CD4-positive, alpha-beta T cell (primary cell): ENCODE results near the gene FREM2. TPM values are rescaled to one million over a fixed set of nuclear protein-coding genes. Genes with fewer than 3 reads are reported as not detected.

ENCODE experiments used
- ATAC-seq: fragments of 200-7000 bp; cut with Tn5 transposase; one replicate; pipeline ENCODE4 v1.10.0; 2022; ENCODE audit warnings: mild to moderate bottlenecking; ENCODE audit not compliant: poor library complexity
- CTCF ChIA-PET: fragments of 350-600 bp; sonication (Branson Sonifier 250); formaldehyde crosslinking; loops from one replicate; lab custom pipeline; 2021; ENCODE audit warnings: antibody characterized with exemption, inconsistent platforms; lab: Charles Lee
- POLR2A ChIA-PET: fragments of 350-600 bp; sonication (Branson Sonifier 250); formaldehyde crosslinking; loops from one replicate; lab custom pipeline; 2021; ENCODE audit warnings: antibody characterized with exemption, inconsistent platforms; lab: Charles Lee
- DNase-seq, 14 experiments: peaks; one replicate each; pipeline ENCODE4 v3.0.0-alpha.2; 2013 to 2020; ENCODE audit warnings: mixed read lengths in 2 of 14
- H3K27ac ChIP-seq, 2 donors: one replicate each; pipeline versions ENCODE4 v1.5.1 to v1.7.0; 2013; ENCODE audit warnings: low read length in 2 of 2, low read depth in 1 of 2, mild to moderate bottlenecking in 1 of 2
- H3K27me3 ChIP-seq, 2 experiments: 1 replicate in 1 of 2; 2 replicates in 1 of 2; pipeline versions ENCODE4 v1.6.1 to v1.7.0; 2013; ENCODE audit warnings: low read length in 2 of 2, control low read depth in 1 of 2, mild to moderate bottlenecking in 1 of 2, moderate library complexity in 1 of 2; ENCODE audit not compliant: insufficient read depth in 2 of 2, control insufficient read depth in 1 of 2
- H3K36me3 ChIP-seq: one replicate; pipeline ENCODE4 v1.6.1; 2013; ENCODE audit warnings: low read length, control low read depth; ENCODE audit not compliant: insufficient read depth
- H3K4me1 ChIP-seq: one replicate; pipeline ENCODE4 v1.6.1; 2013; ENCODE audit warnings: low read length, control low read depth; ENCODE audit not compliant: insufficient read depth
- H3K4me3 ChIP-seq: one replicate; pipeline ENCODE4 v1.5.1; 2013; ENCODE audit warnings: mild to moderate bottlenecking, low read length, moderate library complexity
- H3K9me3 ChIP-seq, 2 experiments: 1 replicate in 1 of 2; 2 replicates in 1 of 2; pipeline versions ENCODE4 v1.6.1 to v1.7.0; 2013; ENCODE audit warnings: low read length in 2 of 2, mild to moderate bottlenecking in 2 of 2, control low read depth in 1 of 2, moderate library complexity in 1 of 2; ENCODE audit not compliant: control insufficient read depth in 1 of 2, insufficient read depth in 1 of 2
- H3K27ac Mint-ChIP-seq: one replicate; pipeline ENCODE4 v1.8.0; 2020; ENCODE audit warnings: mixed read lengths
- H3K27me3 Mint-ChIP-seq: one replicate; pipeline ENCODE4 v1.8.0; 2021; ENCODE audit warnings: mixed read lengths
- H3K36me3 Mint-ChIP-seq: one replicate; pipeline ENCODE4 v1.8.0; 2021; ENCODE audit warnings: low read depth, mixed read lengths
- H3K4me1 Mint-ChIP-seq: one replicate; pipeline ENCODE4 v1.8.0; 2021; ENCODE audit warnings: low read depth, mixed read lengths
- H3K4me3 Mint-ChIP-seq: one replicate; pipeline ENCODE4 v1.8.0; 2020; ENCODE audit warnings: mild to moderate bottlenecking, mixed read lengths
- H3K9me3 Mint-ChIP-seq: one replicate; pipeline ENCODE4 v1.8.0; 2020; ENCODE audit warnings: mixed read lengths
- CTCF ChIP-seq: fragments of 200-600 bp; IDR thresholded peaks from one replicate; pipeline ENCODE4 v1.8.0; 2022; ENCODE audit warnings: antibody characterized with exemption, mild to moderate bottlenecking
- intact Hi-C, 2 experiments: fragments of 100-400 bp; cut with DNase I in 1 of 2; cut with micrococcal nuclease in 1 of 2; formaldehyde crosslinking; loops; one replicate each; pipeline versions ENCODE4 v1.15.1 to v1.9.0; 2023 to 2025; cut with DNase I, micrococcal nuclease
- total RNA-seq, 174 experiments: library from RNA in 2 of 174; stranded (reverse) in 2 of 174; gene quantifications; one replicate each; pipeline ENCODE4 v1.2.3 and lab custom pipeline; 2021 to 2026

The FREM2 gene
- total RNA-seq, 2 experiments from 2014 or later: not detected

- H3K27ac ChIP-seq: no peak overlapping the region
- Mint-ChIP-seq H3K27me3 (no peaks in the 10 kb centered on the region), H3K36me3 (no peaks in the 10 kb centered on the region), H3K4me1 (no peaks in the 10 kb centered on the region), H3K27ac (no peak overlapping the region), H3K4me3 (no peak overlapping the region), H3K9me3 (no peaks in the 10 kb centered on the region)
- ChIA-PET POLR2A (no interaction called here), CTCF (no interaction called here)
- no peaks in the 10 kb centered on the region for H3K9me3 ChIP-seq
- no peaks in the 10 kb centered on the region for H3K4me1 ChIP-seq
- ATAC-seq (no peak), DNase-seq (no peak)
- H3K4me3 ChIP-seq: no peak overlapping the region
- intact Hi-C loops: no loop called here
- TF ChIP-seq CTCF: no peak
- H3K27me3 ChIP-seq: no peaks in the 10 kb centered on the region
- H3K36me3 ChIP-seq: no peaks in the 10 kb centered on the region
These were observed 13.2 kb downstream of the FREM2 start for GRCh38 chr13:38700051-38700450.

- no peak overlapping the region for H3K27ac Mint-ChIP-seq
- no peak overlapping the region for H3K27ac ChIP-seq
- ChIA-PET POLR2A (no interaction called here), CTCF (no interaction called here)
- no peaks in the 10 kb centered on the region for H3K4me1 ChIP-seq
- no peaks in the 10 kb centered on the region for H3K9me3 ChIP-seq
- ATAC-seq (no peak), DNase-seq (no peak)
- intact Hi-C loops: no loop called here
- H3K36me3 Mint-ChIP-seq: no peaks in the 10 kb centered on the region
- no peak overlapping the region for H3K4me3 Mint-ChIP-seq
- no peaks in the 10 kb centered on the region for H3K27me3 Mint-ChIP-seq
- no peaks in the 10 kb centered on the region for H3K9me3 Mint-ChIP-seq
- no peak for TF ChIP-seq CTCF
- no peaks in the 10 kb centered on the region for H3K27me3 ChIP-seq
- H3K36me3 ChIP-seq: no peaks in the 10 kb centered on the region
- H3K4me1 Mint-ChIP-seq: no peaks in the 10 kb centered on the region
- no peak overlapping the region for H3K4me3 ChIP-seq
These were observed 15.8 kb downstream of the FREM2 start for GRCh38 chr13:38702669-38703068.

GRCh38 chr13:38703255-38703654, 16.4 kb downstream of the FREM2 start:
- H3K9me3 ChIP-seq: no peaks in the 10 kb centered on the region
- DNase-seq (no peak), ATAC-seq (no peak)
- no peaks in the 10 kb centered on the region for H3K27me3 ChIP-seq
- H3K27ac ChIP-seq: no peak overlapping the region
- no peaks in the 10 kb centered on the region for H3K27me3 Mint-ChIP-seq
- POLR2A ChIA-PET: no interaction called here
- H3K36me3 ChIP-seq: no peaks in the 10 kb centered on the region
- H3K9me3 Mint-ChIP-seq: no peaks in the 10 kb centered on the region
- H3K36me3 Mint-ChIP-seq: no peaks in the 10 kb centered on the region
- no peak overlapping the region for H3K4me3 Mint-ChIP-seq
- CTCF ChIA-PET: no interaction called here
- no peaks in the 10 kb centered on the region for H3K4me1 ChIP-seq
- no peak for TF ChIP-seq CTCF
- intact Hi-C loops: no loop called here
- no peaks in the 10 kb centered on the region for H3K4me1 Mint-ChIP-seq
- no peak overlapping the region for H3K4me3 ChIP-seq
- no peak overlapping the region for H3K27ac Mint-ChIP-seq
